Breast epithelium (tissue), 3 donors: ENCODE measurements around the gene RAB6C.

ENCODE experiments used
- POLR2A ChIP-seq: fragments of 450-650 bp; IDR thresholded peaks from one replicate; pipeline ENCODE4 v1.6.1; 2016; ENCODE audit warnings: antibody characterized with exemption, mild to moderate bottlenecking, moderate library complexity
- POLR2AphosphoS5 ChIP-seq, 3 donors: sonication (generic); formaldehyde crosslinking; IDR thresholded peaks; one replicate each; pipeline ENCODE4 v1.6.1; 2017; ENCODE audit warnings: antibody characterized with exemption in 3 of 3
- TF ChIP-seq, protein P1 (sequence below), 3 donors: fragments of 450-650 bp; IDR thresholded peaks; one replicate each; pipeline ENCODE4 v1.5.1; 2016 to 2017; ENCODE audit warnings: antibody characterized with exemption in 3 of 3, mild to moderate bottlenecking in 3 of 3, moderate library complexity in 3 of 3

DNA sequence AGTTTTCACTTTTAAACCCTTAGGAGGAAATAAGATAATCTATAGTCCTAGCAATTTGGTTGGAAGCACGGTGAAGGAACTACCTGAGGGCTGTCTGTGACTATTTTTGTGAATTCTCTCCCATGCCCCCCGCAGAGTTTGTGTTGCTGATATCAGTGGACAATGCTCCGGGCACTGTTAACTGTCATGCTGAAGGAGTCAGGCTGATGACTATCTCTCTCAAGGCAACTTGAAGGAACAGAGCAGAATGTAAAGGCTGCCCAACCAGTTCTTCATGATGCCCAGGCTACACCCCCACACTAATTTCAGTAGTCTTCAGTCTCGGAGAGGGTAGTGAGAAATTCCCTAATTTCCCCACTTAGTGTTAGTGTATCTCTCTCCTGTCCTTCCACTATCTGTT, 21.6 kb upstream of the RAB6C start:
- TF ChIP-seq, protein P1, sequence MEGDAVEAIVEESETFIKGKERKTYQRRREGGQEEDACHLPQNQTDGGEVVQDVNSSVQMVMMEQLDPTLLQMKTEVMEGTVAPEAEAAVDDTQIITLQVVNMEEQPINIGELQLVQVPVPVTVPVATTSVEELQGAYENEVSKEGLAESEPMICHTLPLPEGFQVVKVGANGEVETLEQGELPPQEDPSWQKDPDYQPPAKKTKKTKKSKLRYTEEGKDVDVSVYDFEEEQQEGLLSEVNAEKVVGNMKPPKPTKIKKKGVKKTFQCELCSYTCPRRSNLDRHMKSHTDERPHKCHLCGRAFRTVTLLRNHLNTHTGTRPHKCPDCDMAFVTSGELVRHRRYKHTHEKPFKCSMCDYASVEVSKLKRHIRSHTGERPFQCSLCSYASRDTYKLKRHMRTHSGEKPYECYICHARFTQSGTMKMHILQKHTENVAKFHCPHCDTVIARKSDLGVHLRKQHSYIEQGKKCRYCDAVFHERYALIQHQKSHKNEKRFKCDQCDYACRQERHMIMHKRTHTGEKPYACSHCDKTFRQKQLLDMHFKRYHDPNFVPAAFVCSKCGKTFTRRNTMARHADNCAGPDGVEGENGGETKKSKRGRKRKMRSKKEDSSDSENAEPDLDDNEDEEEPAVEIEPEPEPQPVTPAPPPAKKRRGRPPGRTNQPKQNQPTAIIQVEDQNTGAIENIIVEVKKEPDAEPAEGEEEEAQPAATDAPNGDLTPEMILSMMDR (IDR thresholded peaks at IDR 0.05): no peak
- TF ChIP-seq POLR2A (no peak), POLR2AphosphoS5 (IDR thresholded peaks at IDR 0.05) (no peak)
